Measurements from ENCODE around the gene COL10A1.

The COL10A1 gene

DNA sequence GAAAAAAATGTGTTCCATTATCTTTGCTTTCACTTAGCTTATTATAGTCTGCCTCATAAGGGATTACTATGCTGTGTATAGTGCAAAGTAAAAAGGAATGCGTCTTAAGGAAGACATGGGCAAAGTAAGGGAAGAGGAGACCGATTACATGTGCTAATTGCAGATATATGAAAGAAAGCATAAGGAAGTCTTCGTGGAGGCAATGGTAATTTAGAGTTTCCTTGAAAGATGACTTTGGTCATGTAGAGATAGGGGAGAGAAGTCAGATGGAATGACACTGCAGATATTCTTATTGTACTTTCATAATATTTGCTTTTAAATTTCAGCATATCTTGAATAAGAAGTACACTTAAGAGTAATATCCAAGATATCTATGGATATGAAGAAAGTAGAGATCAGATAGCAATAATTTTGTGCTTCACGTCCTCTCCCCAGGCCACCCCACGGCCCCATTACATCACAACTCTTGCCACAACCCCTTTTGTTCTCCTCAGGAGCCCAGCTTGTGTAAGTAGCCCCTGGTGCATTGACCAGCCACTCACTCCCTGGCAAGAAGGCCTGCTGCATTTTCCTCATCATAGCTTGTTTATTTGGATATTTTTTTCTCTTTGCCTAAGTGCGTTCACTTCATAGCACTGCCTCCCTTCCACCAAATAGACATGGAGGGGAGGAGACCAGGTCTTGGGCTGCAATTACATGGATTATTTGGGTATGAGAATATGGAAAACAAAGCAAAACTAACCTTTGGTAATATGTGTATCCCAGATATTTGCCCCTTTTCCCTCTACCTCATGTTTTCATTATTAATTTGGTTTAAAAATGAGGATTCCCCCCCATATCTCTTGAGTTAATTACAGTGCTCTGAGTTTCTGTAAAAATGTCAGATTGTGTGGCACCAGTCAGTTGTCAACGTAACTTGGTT, 30.7 kb upstream of the COL10A1 start:
- Histone ChIP-seq H3K36me3 (ENCODE audit: control insufficient read depth, low read depth, low read length) (no peaks in the 10 kb centered on the region), H3K4me1 (ENCODE audit: control insufficient read depth, low read depth, low read length) (peaks cover 9% of the 10 kb centered on the region), H3K9me3 (ENCODE audit: control insufficient read depth, low read depth, low read length) (no peaks in the 10 kb centered on the region), H3K27ac (ENCODE audit: low read length) (no peak overlapping the region), H3K9ac (ENCODE audit: low read length) (no peak overlapping the region), H3K27me3 (ENCODE audit: control insufficient read depth, insufficient read depth, low read length) (no peaks in the 10 kb centered on the region), H3K4me3 (ENCODE audit: low read length) (no peak overlapping the region)

DNA sequence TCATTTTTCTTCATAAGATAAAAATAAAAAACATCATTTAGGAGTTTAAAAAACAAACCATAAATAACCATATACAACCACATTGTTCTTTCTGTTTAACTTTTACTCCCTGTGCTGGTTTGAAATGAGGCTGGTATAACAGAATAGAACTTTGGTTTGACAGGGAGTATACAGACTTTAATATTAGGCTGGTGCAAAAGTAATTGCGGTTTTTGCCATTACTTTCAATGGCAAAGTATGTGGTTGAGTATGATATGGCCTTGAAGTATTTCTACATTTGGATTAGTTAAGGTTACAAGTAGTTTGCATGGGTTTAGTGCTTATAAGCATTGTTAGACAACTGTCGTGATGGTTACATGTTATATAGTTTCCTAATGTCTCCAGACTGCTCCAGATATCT, 29.0 kb upstream of the COL10A1 start:
- Histone ChIP-seq H3K36me3 (ENCODE audit: control insufficient read depth, low read depth, low read length) (no peaks in the 10 kb centered on the region), H3K4me3 (ENCODE audit: low read length) (no peak overlapping the region), H3K9me3 (ENCODE audit: control insufficient read depth, low read depth, low read length) (no peaks in the 10 kb centered on the region), H3K27ac (ENCODE audit: low read length) (no peak overlapping the region), H3K9ac (ENCODE audit: low read length) (no peak overlapping the region), H3K27me3 (ENCODE audit: control insufficient read depth, insufficient read depth, low read length) (no peaks in the 10 kb centered on the region), H3K4me1 (ENCODE audit: control insufficient read depth, low read depth, low read length) (peaks cover 9% of the 10 kb centered on the region)

DNA sequence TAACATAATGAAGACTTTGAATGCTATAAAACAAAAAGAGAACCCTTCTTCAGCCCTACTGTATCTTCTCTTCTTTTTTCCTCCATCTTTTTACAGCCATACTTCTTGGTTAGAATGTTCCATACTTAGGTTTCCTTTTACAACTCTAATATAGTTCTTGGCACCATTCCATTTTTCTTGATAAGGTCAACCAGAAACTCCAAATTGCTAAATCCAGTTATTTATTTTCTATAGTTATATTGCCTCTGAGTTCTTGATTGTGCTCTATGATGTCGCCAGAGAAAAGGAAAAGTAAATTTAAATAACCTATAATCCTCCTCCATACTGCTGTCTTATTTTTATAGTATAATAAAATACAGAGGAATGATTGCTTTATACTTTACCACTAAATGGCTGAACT, 26.7 kb upstream of the COL10A1 start:
- Histone ChIP-seq H3K27ac (ENCODE audit: low read length) (no peak overlapping the region), H3K27me3 (ENCODE audit: control insufficient read depth, insufficient read depth, low read length) (no peaks in the 10 kb centered on the region), H3K4me1 (ENCODE audit: control insufficient read depth, low read depth, low read length) (peaks cover 4% of the 10 kb centered on the region), H3K9ac (ENCODE audit: low read length) (no peak overlapping the region), H3K36me3 (ENCODE audit: control insufficient read depth, low read depth, low read length) (no peaks in the 10 kb centered on the region), H3K9me3 (ENCODE audit: control insufficient read depth, low read depth, low read length) (no peaks in the 10 kb centered on the region), H3K4me3 (ENCODE audit: low read length) (no peak overlapping the region)

DNA sequence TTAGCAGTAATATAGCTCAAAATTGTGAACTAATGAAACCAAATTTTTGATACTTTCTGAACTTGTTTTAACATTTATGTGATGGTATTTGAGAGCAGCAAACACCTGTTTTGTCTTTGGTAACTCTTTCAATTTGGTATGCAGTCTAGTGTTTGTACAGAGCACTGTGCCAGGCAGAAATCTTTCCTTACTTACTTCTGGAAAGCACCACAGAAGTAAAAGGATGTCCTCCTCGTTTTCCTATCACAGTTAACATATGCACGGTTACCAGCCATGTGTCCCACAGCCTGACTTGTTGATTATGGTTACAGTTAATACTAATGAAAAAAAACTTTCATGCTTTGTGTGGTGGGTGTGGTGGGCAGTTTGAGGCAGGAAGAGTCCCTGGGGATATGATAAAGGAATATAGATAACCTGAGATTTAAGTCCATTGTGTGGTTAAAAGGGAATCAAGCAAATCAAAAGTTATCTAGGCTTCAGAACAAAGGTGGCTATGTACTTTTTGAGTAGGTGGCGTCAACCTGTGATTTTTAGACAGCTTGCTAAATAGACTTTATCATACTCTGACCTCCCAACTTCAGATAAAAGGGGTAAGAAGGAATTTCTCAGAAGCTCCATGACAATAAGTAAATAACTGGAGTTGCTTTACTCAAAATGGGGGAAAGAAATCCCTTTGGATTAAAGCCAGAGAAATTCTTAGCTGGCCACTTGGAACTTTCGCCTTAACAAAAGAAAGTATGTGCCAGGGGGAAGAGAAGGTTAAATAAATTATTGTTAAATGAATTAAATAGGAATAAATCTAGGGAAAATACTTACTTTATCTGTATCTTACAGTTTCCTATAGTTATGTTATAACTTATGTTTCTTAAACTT, 20.1 kb upstream of the COL10A1 start:
- Histone ChIP-seq H3K27ac (ENCODE audit: low read length) (no peak overlapping the region), H3K9ac (ENCODE audit: low read length) (no peak overlapping the region), H3K27me3 (ENCODE audit: control insufficient read depth, insufficient read depth, low read length) (no peaks in the 10 kb centered on the region), H3K4me3 (ENCODE audit: low read length) (no peak overlapping the region), H3K9me3 (ENCODE audit: control insufficient read depth, low read depth, low read length) (no peaks in the 10 kb centered on the region), H3K4me1 (ENCODE audit: control insufficient read depth, low read depth, low read length) (no peaks in the 10 kb centered on the region), H3K36me3 (ENCODE audit: control insufficient read depth, low read depth, low read length) (no peaks in the 10 kb centered on the region)

GRCh38 chr6:116144605-116145004, 18.7 kb upstream of the COL10A1 start:
- Histone ChIP-seq H3K9me3 (ENCODE audit: control insufficient read depth, low read depth, low read length) (no peaks in the 10 kb centered on the region), H3K27me3 (ENCODE audit: control insufficient read depth, insufficient read depth, low read length) (no peaks in the 10 kb centered on the region), H3K36me3 (ENCODE audit: control insufficient read depth, low read depth, low read length) (no peaks in the 10 kb centered on the region), H3K9ac (ENCODE audit: low read length) (no peak overlapping the region), H3K27ac (ENCODE audit: low read length) (no peak overlapping the region), H3K4me1 (ENCODE audit: control insufficient read depth, low read depth, low read length) (no peaks in the 10 kb centered on the region), H3K4me3 (ENCODE audit: low read length) (no peak overlapping the region)

DNA sequence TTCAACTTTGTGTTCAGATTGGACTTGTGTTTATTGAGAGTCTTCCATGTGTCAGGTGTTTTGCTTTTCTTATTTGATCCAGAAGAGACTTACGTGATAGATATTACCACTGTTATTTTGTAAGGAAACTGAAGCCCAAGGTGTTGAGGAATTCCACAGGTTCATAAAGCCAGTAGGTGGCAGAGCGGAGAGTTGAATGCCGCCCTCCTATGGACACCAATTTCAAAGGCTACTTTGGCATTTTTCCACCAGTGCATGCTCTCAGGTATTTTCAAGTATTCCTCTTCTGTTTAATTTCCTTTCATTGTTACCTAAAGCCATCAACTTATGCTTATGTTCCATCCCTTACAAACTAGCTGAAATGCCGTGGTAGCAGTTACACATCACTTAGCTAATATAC, 14.0 kb upstream of the COL10A1 start:
- Histone ChIP-seq H3K9me3 (ENCODE audit: control insufficient read depth, low read depth, low read length) (no peaks in the 10 kb centered on the region), H3K4me3 (ENCODE audit: low read length) (no peak overlapping the region), H3K36me3 (ENCODE audit: control insufficient read depth, low read depth, low read length) (no peaks in the 10 kb centered on the region), H3K9ac (ENCODE audit: low read length) (no peak overlapping the region), H3K27ac (ENCODE audit: low read length) (no peak overlapping the region), H3K27me3 (ENCODE audit: control insufficient read depth, insufficient read depth, low read length) (no peaks in the 10 kb centered on the region), H3K4me1 (ENCODE audit: control insufficient read depth, low read depth, low read length) (no peaks in the 10 kb centered on the region)

DNA sequence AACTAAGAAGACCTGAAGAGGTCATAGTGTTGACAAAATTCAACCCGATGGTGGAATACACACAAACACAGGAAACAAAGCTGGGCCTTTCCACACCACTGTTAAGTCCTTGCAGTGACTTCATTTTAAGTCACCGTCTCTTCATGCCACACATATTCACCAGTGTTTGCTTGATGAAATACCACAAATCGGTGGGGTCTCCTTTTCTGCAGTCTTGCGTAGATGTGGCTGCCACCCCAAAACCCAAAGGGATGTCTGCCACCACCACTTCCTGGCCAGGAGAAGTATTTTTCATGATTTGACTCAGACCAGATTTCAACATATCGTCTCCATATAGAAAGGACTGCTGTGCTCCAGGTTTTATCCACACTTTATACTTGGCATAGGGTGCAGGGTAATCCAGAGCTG, 11.0 kb upstream of the COL10A1 start:
- Histone ChIP-seq H3K9me3 (ENCODE audit: control insufficient read depth, low read depth, low read length) (no peaks in the 10 kb centered on the region), H3K9ac (ENCODE audit: low read length) (no peak overlapping the region), H3K27ac (ENCODE audit: low read length) (no peak overlapping the region), H3K4me1 (ENCODE audit: control insufficient read depth, low read depth, low read length) (peaks cover 8% of the 10 kb centered on the region), H3K4me3 (ENCODE audit: low read length) (no peak overlapping the region), H3K36me3 (ENCODE audit: control insufficient read depth, low read depth, low read length) (no peaks in the 10 kb centered on the region), H3K27me3 (ENCODE audit: control insufficient read depth, insufficient read depth, low read length) (no peaks in the 10 kb centered on the region)

- H3K27ac ChIP-seq (ENCODE audit: low read length): no peak overlapping the region
- no peak overlapping the region for H3K9ac ChIP-seq (ENCODE audit: low read length)
- H3K27me3 ChIP-seq (ENCODE audit: control insufficient read depth, insufficient read depth, low read length): no peaks in the 10 kb centered on the region
- peaks cover 8% of the 10 kb centered on the region for H3K4me1 ChIP-seq (ENCODE audit: control insufficient read depth, low read depth, low read length)
- no peak overlapping the region for H3K4me3 ChIP-seq (ENCODE audit: low read length)
- H3K36me3 ChIP-seq (ENCODE audit: control insufficient read depth, low read depth, low read length): no peaks in the 10 kb centered on the region
- H3K9me3 ChIP-seq (ENCODE audit: control insufficient read depth, low read depth, low read length): no peaks in the 10 kb centered on the region
Observed at GRCh38 chr6:116136373-116136772, 10.4 kb upstream of the COL10A1 start.

DNA sequence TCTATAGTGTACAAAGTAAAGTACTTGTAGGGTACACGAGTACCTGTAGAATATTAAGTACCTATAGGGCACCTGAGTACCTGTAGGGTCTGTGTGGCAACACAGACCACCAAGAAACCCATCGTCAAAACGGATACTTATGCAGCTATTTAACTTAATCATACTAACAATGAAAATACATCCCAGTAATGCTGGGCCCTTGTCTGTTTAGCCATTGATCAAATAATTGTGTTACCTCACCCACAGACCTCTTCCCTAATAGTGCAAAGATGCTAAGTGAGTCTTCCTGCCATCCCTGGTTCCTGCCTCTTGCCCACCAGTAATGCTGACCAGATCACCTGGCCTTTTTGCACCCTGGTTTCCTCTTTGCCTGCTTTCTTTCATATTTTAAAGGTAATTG, 7.5 kb upstream of the COL10A1 start:
- Histone ChIP-seq H3K4me1 (ENCODE audit: control insufficient read depth, low read depth, low read length) (peaks cover 8% of the 10 kb centered on the region), H3K9ac (ENCODE audit: low read length) (no peak overlapping the region), H3K36me3 (ENCODE audit: control insufficient read depth, low read depth, low read length) (no peaks in the 10 kb centered on the region), H3K27ac (ENCODE audit: low read length) (no peak overlapping the region), H3K4me3 (ENCODE audit: low read length) (no peak overlapping the region), H3K27me3 (ENCODE audit: control insufficient read depth, insufficient read depth, low read length) (no peaks in the 10 kb centered on the region), H3K9me3 (ENCODE audit: control insufficient read depth, low read depth, low read length) (no peaks in the 10 kb centered on the region)

- H3K27ac ChIP-seq (ENCODE audit: low read length): no peak overlapping the region
- no peak overlapping the region for H3K9ac ChIP-seq (ENCODE audit: low read length)
- H3K27me3 ChIP-seq (ENCODE audit: control insufficient read depth, insufficient read depth, low read length): no peaks in the 10 kb centered on the region
- H3K9me3 ChIP-seq (ENCODE audit: control insufficient read depth, low read depth, low read length): no peaks in the 10 kb centered on the region
- no peak overlapping the region for H3K4me3 ChIP-seq (ENCODE audit: low read length)
- H3K4me1 ChIP-seq (ENCODE audit: control insufficient read depth, low read depth, low read length): peaks cover under 1% of the 10 kb centered on the region
- H3K36me3 ChIP-seq (ENCODE audit: control insufficient read depth, low read depth, low read length): no peaks in the 10 kb centered on the region
Observed at GRCh38 chr6:116127771-116128493, 2.0 kb upstream of the COL10A1 start.

DNA sequence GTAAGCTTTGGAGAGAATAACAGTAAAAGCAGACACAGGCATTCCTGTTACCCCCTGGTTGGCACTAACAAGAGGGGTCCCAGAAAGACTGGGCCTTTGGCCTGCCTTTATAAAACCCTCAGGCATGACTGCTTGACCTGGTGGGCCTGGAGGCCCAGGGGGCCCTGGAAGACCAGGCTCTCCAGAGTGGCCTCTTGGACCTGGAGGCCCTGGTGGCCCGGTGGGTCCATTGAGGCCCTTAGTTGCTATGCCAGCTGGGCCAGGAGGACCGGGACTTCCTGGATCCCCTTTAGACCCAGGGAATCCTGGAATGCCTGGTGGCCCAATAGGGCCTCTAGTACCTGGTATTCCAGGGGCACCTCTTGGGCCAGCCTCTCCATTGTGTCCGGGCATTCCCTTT, 5.5 kb downstream of the COL10A1 start:
- H3K4me3 ChIP-seq (ENCODE audit: low read length): no peak overlapping the region

More for the DNA sequence above, 5.5 kb downstream of the COL10A1 start:
- Histone ChIP-seq H3K9me3 (ENCODE audit: control insufficient read depth, low read depth, low read length) (no peaks in the 10 kb centered on the region), H3K36me3 (ENCODE audit: control insufficient read depth, low read depth, low read length) (peaks cover 32% of the 10 kb centered on the region), H3K4me1 (ENCODE audit: control insufficient read depth, low read depth, low read length) (no peaks in the 10 kb centered on the region), H3K27me3 (ENCODE audit: control insufficient read depth, insufficient read depth, low read length) (no peaks in the 10 kb centered on the region), H3K9ac (ENCODE audit: low read length) (no peak overlapping the region), H3K27ac (ENCODE audit: low read length) (no peak overlapping the region)

Measured in iPS-18a (cell line).